ENCODE data around the gene KIF3A. TPM values are rescaled to one million over a fixed set of nuclear protein-coding genes. Genes with fewer than 3 reads are reported as not detected.
A peak's percentile ranks its signal among the peaks of the same experiment; 100 is the strongest.

KIF3A gene
- total RNA-seq, 2 donors from 2014 or later, result 17.4 to 34.5 TPM

DNA sequence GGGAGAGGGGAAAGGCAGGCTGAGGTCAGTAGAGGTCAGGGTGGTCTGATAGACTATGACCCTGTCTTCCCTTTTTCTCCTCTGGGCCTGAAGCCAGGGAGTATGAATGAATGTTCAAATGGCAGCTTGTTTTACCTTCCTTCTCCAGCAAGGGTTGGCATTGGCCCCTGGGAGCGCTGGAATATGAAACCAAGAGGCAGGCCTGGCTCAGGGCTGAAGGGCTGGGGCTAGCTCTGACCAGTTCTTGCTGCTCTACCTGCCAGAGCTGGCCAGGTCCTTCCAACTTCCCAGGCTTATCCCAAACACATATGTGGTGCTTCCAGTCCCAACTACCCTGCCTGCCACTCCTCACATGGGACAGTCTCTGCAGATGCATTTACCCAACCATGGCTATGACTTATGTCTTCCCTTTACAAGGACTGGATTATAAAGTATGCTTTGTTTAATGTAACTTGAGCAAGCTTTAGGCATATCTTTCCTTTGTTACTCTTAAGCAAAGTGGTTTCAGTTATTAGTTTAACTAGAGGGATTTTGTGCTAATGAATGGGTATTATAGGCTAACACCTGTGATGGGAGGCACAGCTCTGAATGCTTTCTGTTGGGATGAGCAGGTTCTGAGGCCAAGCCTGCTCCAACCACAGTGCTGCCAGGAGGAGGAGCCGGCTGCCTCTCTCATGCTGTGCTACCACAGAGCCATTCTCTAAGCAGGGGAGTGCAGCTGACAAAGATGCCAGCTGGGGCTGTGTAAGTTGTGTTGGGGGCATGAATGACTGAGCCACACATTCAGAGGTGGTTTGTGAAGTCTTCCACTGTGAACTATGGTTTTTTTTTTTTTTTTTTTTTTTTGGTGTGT is 16.0 kb upstream of the KIF3A start:
- DNase-seq (ENCODE audit: low spot score), result no peak
- Mint-ChIP-seq H3K36me3 (no peaks in the 10 kb centered on the region), H3K9me3 (no peaks in the 10 kb centered on the region), H3K27ac (peak overlapping the region in 1 of 2 donors; percentile 14), H3K4me1 (ENCODE audit: low read depth in 2 of 2) (peaks cover 0 to 22% of the 10 kb centered on the region in 2 donors), H3K4me3 (no peak overlapping the region), H3K27me3 (peaks cover 0 to 2% of the 10 kb centered on the region in 2 donors)
- ATAC-seq, result no peak

DNA sequence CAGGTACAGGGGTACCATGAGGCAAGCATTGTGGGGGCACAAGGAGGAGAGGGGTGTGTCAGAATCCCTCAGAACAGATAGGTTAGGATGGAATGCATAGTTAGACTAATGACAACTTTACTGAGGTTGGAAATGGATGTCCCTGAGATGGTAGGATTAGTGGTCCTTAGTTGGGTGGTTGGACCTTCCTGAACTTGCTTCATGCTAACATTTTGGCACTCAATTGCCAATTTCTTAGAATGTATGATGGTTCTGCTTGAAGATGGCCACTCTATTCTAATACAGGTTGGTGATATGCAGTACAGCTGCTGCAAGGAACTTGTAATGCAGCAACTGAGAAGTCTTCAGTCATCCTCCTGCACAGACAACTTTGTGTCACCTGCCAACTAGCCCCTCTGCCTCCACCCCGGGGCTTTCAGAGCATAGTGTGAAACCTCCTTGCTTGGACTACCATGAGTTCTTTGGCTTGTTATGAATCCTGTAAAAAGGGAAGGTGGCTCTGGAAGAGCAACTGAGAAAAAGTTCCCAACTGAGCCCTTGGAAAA is 15.3 kb upstream of the KIF3A start:
- Mint-ChIP-seq H3K4me3 (no peak overlapping the region), H3K36me3 (no peaks in the 10 kb centered on the region), H3K9me3 (no peaks in the 10 kb centered on the region), H3K27ac (no peak overlapping the region), H3K27me3 (peaks cover 0 to 2% of the 10 kb centered on the region in 2 donors), H3K4me1 (ENCODE audit: low read depth in 2 of 2) (peaks cover 0 to 22% of the 10 kb centered on the region in 2 donors)
- DNase-seq (ENCODE audit: low spot score) (no peak), ATAC-seq (no peak)

DNA sequence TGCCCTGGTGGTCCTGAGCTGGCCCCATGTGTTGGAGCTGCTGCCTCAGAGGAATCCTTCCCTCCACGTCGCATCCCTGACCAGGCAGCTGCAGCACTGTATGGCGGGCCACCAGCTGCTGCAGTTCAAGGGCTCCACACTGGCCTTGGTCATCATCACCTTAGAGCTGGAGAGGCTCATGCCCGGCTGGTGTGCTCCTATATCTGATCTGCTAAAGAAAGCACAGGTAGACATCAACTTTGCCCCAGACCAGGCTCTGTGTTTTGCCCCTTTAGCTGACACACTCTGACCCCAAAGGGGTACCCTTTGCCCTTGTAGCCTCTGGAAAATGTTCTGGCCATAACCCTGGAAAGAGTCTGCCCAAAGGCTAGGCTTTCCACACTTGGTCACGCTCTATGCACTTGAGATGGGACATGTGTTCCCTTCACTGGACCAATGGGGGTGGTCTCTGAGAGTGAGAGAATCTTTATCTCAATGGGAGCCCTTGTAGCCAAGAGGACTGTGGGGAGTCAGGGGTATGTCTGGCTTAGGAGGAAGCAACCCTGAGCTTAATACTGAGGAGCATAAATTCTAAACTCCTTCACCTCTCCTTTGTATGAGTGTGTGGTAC is 14.7 kb upstream of the KIF3A start:
- Mint-ChIP-seq H3K4me3 (no peak overlapping the region), H3K27me3 (peaks cover 0 to 2% of the 10 kb centered on the region in 2 donors), H3K27ac (no peak overlapping the region), H3K9me3 (no peaks in the 10 kb centered on the region), H3K4me1 (ENCODE audit: low read depth in 2 of 2) (peaks cover 0 to 22% of the 10 kb centered on the region in 2 donors), H3K36me3 (no peaks in the 10 kb centered on the region)
- DNase-seq (ENCODE audit: low spot score) (no peak), ATAC-seq (no peak)

DNA sequence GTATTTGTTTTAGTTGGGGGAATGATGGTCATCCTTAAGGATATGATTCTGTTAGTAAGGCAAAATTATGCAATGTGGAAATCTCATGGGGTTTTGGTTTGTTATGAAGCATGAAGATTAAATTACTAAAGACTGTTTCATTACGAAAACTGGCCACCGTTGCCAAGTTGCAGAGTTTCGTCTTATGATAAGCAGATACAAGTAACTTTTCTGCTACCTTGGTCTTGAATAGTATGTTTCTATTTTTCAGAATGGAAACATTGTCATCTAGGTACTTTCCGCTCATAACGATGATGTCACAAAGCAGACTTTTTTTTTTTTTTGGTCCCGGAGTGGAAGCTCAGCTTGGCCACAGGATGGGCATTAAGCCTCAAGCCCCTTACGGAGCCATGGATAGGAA is 14.1 kb upstream of the KIF3A start:
- peaks cover 0 to 22% of the 10 kb centered on the region in 2 donors for H3K4me1 Mint-ChIP-seq (ENCODE audit: low read depth in 2 of 2)
- peak overlapping the region; percentile 41 for H3K4me3 Mint-ChIP-seq
- ATAC-seq (no peak), DNase-seq (ENCODE audit: low spot score) (no peak)
- peak overlapping the region in 1 of 2 donors; percentile 74 for H3K27ac Mint-ChIP-seq
- peaks cover under 1 to 2% of the 10 kb centered on the region in 2 donors for H3K27me3 Mint-ChIP-seq
- H3K9me3 Mint-ChIP-seq, result no peaks in the 10 kb centered on the region
- H3K36me3 Mint-ChIP-seq, result no peaks in the 10 kb centered on the region

DNA sequence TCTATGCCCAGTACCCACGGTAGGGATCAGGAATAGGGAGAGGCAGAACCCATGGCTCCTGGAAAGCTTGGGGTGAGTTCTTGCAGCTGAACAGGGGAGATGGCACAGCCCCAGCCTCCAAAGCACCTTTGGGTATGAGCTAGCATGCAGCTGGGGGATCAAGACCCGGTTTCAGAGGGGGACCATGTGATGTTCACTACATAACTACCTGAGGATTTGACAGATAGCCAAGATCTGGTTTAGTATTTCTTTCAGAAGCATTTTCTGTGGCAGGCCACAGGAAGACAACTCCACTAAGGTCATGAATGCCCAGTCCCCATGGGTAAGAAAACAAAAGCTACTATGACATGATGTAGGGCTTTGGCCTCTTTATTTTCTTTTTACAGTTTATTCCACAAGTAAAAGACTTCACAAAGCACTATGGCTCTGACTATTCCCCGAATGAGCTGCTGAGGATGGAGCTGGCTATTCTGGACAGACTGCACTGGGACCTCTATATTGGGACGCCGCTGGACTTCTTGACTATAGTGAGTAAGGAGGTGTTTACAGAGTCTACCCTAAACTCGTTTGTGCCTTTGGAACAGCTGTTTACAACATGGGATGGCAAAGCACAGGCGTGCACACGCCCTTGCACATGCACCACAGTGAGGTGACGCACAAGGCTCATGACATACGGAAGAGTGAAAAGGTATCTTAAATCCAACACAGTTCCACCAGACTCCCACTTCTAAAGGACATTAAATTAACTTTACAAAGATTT is 13.3 kb upstream of the KIF3A start:
- Mint-ChIP-seq H3K9me3 (no peaks in the 10 kb centered on the region), H3K27ac (peak overlapping the region in 1 of 2 donors; percentile 74), H3K36me3 (no peaks in the 10 kb centered on the region), H3K27me3 (peaks cover 2 to 8% of the 10 kb centered on the region in 2 donors), H3K4me1 (ENCODE audit: low read depth in 2 of 2) (peaks cover 0 to 22% of the 10 kb centered on the region in 2 donors), H3K4me3 (no peak overlapping the region)
- DNase-seq (ENCODE audit: low spot score) (no peak), ATAC-seq (no peak)

DNA sequence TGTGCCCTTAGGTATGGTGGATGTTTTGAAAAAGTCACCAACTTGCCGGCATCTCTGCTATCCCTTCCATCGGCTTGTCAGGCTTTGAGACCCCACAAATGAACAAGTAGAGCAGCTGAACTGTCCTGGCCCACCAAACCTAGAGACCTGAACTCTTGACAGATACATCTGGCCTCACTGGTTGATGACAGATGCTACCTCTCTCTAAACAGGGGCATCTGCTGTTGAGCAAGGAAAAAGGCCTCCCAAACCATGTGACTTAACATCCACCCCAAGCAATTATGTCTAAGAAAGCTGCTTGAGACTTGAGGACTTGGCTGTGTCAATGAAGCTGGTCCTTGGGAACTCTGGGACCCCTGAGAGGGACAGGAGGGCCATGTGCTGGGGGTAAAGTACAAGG is 12.2 kb upstream of the KIF3A start:
- Mint-ChIP-seq H3K36me3 (no peaks in the 10 kb centered on the region), H3K27ac (no peak overlapping the region), H3K4me3 (no peak overlapping the region), H3K4me1 (ENCODE audit: low read depth in 2 of 2) (peaks cover 0 to 14% of the 10 kb centered on the region in 2 donors), H3K27me3 (peaks cover 4 to 20% of the 10 kb centered on the region in 2 donors), H3K9me3 (no peaks in the 10 kb centered on the region)
- no peak for DNase-seq (ENCODE audit: low spot score)
- ATAC-seq, result no peak

DNA sequence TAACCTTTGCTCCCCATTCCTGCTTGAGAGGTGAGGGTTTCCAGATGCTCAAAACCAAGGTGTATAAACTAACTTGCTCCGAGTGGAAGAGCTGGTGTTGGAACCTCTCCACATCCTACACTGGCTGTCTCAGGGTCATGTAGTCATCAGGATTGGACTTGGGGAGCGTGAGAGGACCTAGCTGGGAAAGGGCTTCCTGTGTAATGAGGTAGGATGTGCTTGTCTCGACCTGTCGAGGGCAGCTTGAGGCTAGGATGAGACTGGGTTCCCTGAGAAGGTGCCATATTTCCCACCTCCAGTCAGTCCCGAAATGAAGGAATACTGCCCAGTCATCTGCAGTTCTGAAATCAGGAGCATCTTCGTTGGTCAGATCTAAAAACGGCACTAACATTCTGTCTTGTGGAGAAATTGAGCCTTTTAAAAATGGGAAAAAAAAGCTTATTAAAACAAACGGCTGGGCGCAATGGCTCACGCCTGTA is 11.2 kb upstream of the KIF3A start:
- H3K27me3 Mint-ChIP-seq, result peaks cover 7 to 24% of the 10 kb centered on the region in 2 donors

DNA sequence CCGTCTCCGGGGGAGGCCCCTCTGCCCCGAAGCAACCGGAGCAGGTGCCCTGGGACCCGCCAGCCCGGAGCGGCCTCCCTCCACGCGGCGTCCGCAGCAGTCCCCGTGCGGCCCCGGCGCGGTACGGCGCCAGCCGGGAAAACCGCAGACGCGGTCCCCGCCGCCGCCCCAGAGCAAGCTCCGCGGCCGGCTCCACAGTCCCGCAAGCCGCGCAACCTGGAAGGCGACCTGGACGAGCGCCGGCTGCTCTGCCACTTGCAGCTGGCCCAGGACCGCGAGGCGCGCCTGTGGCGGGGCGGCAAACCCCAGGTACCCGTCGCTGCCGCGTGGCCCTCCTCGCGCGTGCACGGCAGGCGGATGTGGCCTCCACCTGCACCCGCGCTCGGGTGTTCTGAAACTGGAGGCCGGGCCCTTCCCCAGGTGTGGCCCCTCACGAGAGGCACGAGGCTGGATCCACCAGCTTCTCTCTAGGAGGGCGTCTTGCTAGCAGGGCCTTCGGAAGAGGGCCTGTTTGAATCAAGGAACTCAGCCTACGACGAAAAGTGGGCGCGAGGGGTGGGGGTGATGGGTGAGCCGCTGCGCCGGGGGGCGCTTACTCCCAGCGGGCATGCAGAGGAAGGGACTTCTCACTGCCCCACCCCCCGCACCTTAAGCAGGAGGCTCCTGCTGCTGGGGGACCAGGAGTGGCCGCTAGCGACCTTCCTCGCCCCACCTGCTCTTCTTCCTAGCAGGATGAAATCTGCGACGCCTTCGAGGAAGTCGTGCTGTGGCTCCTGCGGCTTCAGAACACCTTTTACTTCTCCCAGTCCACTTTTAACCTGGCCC is 10.5 kb upstream of the KIF3A start:
- H3K36me3 Mint-ChIP-seq, result no peaks in the 10 kb centered on the region
- peak overlapping the region; percentile 27 for H3K4me3 Mint-ChIP-seq

More for the DNA sequence above, 11.2 kb upstream of the KIF3A start:
- H3K4me3 Mint-ChIP-seq, result peak overlapping the region; percentile 27
- no peaks in the 10 kb centered on the region for H3K36me3 Mint-ChIP-seq
- no peak for DNase-seq (ENCODE audit: low spot score)
- no peaks in the 10 kb centered on the region for H3K9me3 Mint-ChIP-seq
- no peak for ATAC-seq
- H3K27ac Mint-ChIP-seq, result no peak overlapping the region
- peaks cover 0 to 14% of the 10 kb centered on the region in 2 donors for H3K4me1 Mint-ChIP-seq (ENCODE audit: low read depth in 2 of 2)

DNA sequence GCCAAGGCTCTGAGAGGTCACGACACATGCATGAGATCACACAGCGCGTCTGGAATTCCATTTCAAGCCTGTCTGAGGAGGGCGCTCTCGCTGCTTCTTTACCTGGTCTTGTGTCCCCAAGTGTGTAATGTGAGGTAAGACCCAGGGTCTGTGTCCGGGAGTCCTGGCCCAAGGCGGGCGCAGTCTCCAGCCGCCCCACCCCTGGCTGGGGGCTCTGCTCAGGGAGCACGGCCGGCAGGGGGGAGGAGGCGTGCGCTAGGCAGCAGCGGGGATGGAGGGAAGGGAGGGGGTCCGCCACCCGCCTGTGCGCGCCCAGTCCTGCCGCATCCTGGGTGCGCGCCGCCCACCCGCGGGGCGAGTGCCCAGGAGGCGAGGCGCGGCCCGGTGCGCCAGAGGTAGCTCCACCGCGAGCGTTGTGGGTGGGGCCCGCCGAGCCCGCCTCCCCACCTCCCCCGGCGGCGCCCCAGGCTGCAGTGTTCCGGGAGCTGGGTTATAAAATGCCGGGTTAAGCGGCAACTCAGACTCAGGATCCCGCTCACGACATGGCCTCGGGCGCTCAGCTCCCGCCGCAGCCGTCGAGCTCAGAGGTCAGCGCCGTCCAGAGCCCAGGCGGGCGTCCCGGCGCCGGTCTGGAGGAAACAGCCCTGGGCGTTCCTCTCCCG is 9.7 kb upstream of the KIF3A start, which contains the start of gene CCNI2:
TSS of gene CCNI2 (plus strand) at position 473 of the 662 bp plus-strand sequence. CDS start at position 543, 70 bp downstream.
- Mint-ChIP-seq H3K27me3 (peaks cover 13 to 28% of the 10 kb centered on the region in 2 donors), H3K4me3 (peak within 1 kb of the TSS; percentile 72), H3K9me3 (no peaks in the 10 kb centered on the region), H3K27ac (no peak within 1 kb of the TSS), H3K4me1 (ENCODE audit: low read depth in 2 of 2) (peaks cover 0 to 14% of the 10 kb centered on the region in 2 donors), H3K36me3 (no peaks in the 10 kb centered on the region)
- ATAC-seq (peak; percentile 82 to 83), DNase-seq (ENCODE audit: low spot score) (no peak)

More for the DNA sequence above, 10.5 kb upstream of the KIF3A start:
- no peak overlapping the region for H3K27ac Mint-ChIP-seq
- ATAC-seq, result peak in 1 of 2 donors; percentile 54
- peaks cover 0 to 14% of the 10 kb centered on the region in 2 donors for H3K4me1 Mint-ChIP-seq (ENCODE audit: low read depth in 2 of 2)
- no peaks in the 10 kb centered on the region for H3K9me3 Mint-ChIP-seq
- H3K27me3 Mint-ChIP-seq, result peaks cover 11 to 24% of the 10 kb centered on the region in 2 donors
- DNase-seq (ENCODE audit: low spot score), result no peak

DNA sequence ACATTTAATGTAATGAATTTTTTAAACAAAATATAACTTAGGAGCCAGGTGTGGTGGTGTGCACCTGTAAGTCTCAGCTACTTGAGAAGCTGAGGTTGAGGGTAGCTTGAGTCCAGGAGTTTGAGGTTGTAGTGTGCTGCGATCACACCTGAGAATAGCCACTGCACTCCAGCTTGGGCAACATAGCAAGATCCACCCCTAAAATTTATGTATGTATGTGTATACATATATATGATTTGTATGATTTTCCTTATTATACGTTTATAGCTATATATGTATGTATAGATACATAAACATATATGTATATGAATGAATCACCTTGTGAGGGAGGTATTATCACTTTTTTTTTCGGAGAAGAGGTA is 9.2 kb upstream of the KIF3A start:
- H3K9me3 Mint-ChIP-seq, result no peaks in the 10 kb centered on the region
- peaks cover 0 to 10% of the 10 kb centered on the region in 2 donors for H3K4me1 Mint-ChIP-seq (ENCODE audit: low read depth in 2 of 2)
- H3K27ac Mint-ChIP-seq, result no peak overlapping the region
- DNase-seq (ENCODE audit: low spot score), result no peak
- H3K27me3 Mint-ChIP-seq, result peaks cover 13 to 32% of the 10 kb centered on the region in 2 donors
- no peaks in the 10 kb centered on the region for H3K36me3 Mint-ChIP-seq
- peak overlapping the region; percentile 72 for H3K4me3 Mint-ChIP-seq
- ATAC-seq, result no peak

DNA sequence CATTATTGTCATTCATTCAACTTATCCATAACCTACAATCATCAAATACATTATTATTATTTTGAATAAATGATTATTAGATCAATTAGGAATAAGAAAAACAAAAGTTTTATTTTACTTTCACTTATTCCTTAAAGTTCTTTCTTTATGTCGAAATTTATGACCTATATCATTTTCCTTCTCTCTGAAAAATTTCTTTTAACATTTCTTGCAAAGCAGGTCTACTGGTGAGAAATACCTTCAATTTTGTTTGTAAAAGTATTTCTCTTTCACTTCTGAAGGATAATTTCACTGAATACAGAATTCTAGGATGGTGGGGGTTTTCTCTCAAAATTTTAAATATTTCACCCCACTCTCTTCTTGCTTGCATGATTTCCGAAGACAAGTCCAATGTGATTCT is 7.3 kb upstream of the KIF3A start:
- ATAC-seq, result no peak
- Mint-ChIP-seq H3K4me1 (ENCODE audit: low read depth in 2 of 2) (no peaks in the 10 kb centered on the region), H3K4me3 (no peak overlapping the region), H3K27me3 (peaks cover 16 to 37% of the 10 kb centered on the region in 2 donors), H3K9me3 (no peaks in the 10 kb centered on the region), H3K27ac (no peak overlapping the region), H3K36me3 (no peaks in the 10 kb centered on the region)
- no peak for DNase-seq (ENCODE audit: low spot score)

DNA sequence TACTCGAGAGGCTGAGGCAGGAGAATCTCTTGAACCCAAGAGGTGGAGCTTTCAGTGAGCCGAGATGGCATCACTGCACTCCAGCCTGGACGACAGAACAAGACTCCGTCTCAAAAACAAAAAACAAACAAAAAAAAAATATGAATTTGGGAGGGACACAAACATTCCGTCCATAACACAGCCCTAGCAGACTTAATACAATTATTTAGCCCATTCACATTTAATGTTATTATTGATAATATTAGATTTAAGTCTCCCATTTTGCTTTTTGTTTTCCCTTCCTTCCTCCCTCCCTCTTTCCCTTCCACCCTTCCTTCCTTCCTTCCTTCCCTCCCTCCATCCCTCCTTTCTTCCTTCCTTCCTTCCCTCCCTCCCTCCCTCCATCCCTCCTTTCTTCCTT is 5.3 kb upstream of the KIF3A start:
- no peak overlapping the region for H3K4me3 Mint-ChIP-seq
- peaks cover 18 to 37% of the 10 kb centered on the region in 2 donors for H3K27me3 Mint-ChIP-seq
- no peaks in the 10 kb centered on the region for H3K9me3 Mint-ChIP-seq
- ATAC-seq, result no peak
- H3K36me3 Mint-ChIP-seq, result no peaks in the 10 kb centered on the region
- DNase-seq (ENCODE audit: low spot score), result no peak
- peaks cover 9 to 10% of the 10 kb centered on the region in 2 donors for H3K4me1 Mint-ChIP-seq (ENCODE audit: low read depth in 2 of 2)
- no peak overlapping the region for H3K27ac Mint-ChIP-seq

All from natural killer cell treated with Interleukin-12 subunit alpha and Interleukin-12 subunit beta and Interleukin-15 and Interleukin-18, amount 100 ng/mL, for 72 hours (primary cell).